ENCODE data around the gene TRAIP. TPM values are rescaled to one million over a fixed set of nuclear protein-coding genes. Genes with fewer than 3 reads are reported as not detected.
A peak's percentile ranks its signal among the peaks of the same experiment; 100 is the strongest.

The TRAIP gene
- total and polyA plus RNA-seq, 2 donors (not counting 1 experiment from before 2014, with no cell fraction given): 2.0 to 2.5 TPM

GRCh38 chr3:49868862-49869466 is 12.6 kb upstream of the TRAIP start:
- no peaks in the 10 kb centered on the region for H3K79me2 ChIP-seq (ENCODE audit: control insufficient read depth, insufficient read depth, low read length)
- H3K27me3 ChIP-seq (ENCODE audit: control insufficient read depth, insufficient read depth, low read length): peaks cover 51% of the 10 kb centered on the region
- H3K27ac ChIP-seq (ENCODE audit: insufficient read depth, low read length): no peak overlapping the region
- no peak for DNase-seq (ENCODE audit: low read depth in 2 of 2)
- no peaks in the 10 kb centered on the region for H4K20me1 ChIP-seq (ENCODE audit: control insufficient read depth, extremely low read depth, insufficient read depth, low read length)
- H3K9me3 ChIP-seq (ENCODE audit: control insufficient read depth, insufficient read depth, low read depth, low read length): no peaks in the 10 kb centered on the region
- TF ChIP-seq CTCF (conservative IDR thresholded peaks at IDR 0.05 in 1 of 2, IDR thresholded peaks at IDR 0.05 in 1 of 2; ENCODE audit: low read depth in 1 of 2, low read length in 2 of 2): no peak
- peak; percentile 71 for TF ChIP-seq EZH2 (IDR thresholded peaks at IDR 0.05; ENCODE audit: low read length, missing control alignments)
- H3K9ac ChIP-seq (ENCODE audit: insufficient read depth, low read length): no peak overlapping the region
- H2AFZ ChIP-seq (ENCODE audit: low read length): no peak overlapping the region
- no peak overlapping the region for H3K4me3 ChIP-seq (replicated peaks in 1 of 4; ENCODE audit: control extremely low read depth in 1 of 4, insufficient read depth in 1 of 4, low read depth in 3 of 4, low read length in 4 of 4)
- H3K36me3 ChIP-seq (ENCODE audit: control insufficient read depth, insufficient read depth, low read length): no peaks in the 10 kb centered on the region
- H3K4me2 ChIP-seq (ENCODE audit: extremely low read depth, insufficient read depth, low read length): no peak overlapping the region
- H3K4me1 ChIP-seq (ENCODE audit: control insufficient read depth, extremely low read depth, insufficient read depth, low read length): no peaks in the 10 kb centered on the region

GRCh38 chr3:49867871-49868321 is 11.5 kb upstream of the TRAIP start:
- no peak overlapping the region for H3K9ac ChIP-seq (ENCODE audit: insufficient read depth, low read length)
- H3K36me3 ChIP-seq (ENCODE audit: control insufficient read depth, insufficient read depth, low read length): no peaks in the 10 kb centered on the region
- peaks cover 55% of the 10 kb centered on the region for H3K27me3 ChIP-seq (ENCODE audit: control insufficient read depth, insufficient read depth, low read length)
- H3K4me1 ChIP-seq (ENCODE audit: control insufficient read depth, extremely low read depth, insufficient read depth, low read length): no peaks in the 10 kb centered on the region
- no peaks in the 10 kb centered on the region for H4K20me1 ChIP-seq (ENCODE audit: control insufficient read depth, extremely low read depth, insufficient read depth, low read length)
- DNase-seq (ENCODE audit: low read depth in 2 of 2): peak; percentile 25 to 49
- no peaks in the 10 kb centered on the region for H3K79me2 ChIP-seq (ENCODE audit: control insufficient read depth, insufficient read depth, low read length)
- H3K4me2 ChIP-seq (ENCODE audit: extremely low read depth, insufficient read depth, low read length): no peak overlapping the region
- H3K27ac ChIP-seq (ENCODE audit: insufficient read depth, low read length): no peak overlapping the region
- H2AFZ ChIP-seq (ENCODE audit: low read length): no peak overlapping the region
- no peak for TF ChIP-seq EZH2 (IDR thresholded peaks at IDR 0.05; ENCODE audit: low read length, missing control alignments)
- no peak for TF ChIP-seq CTCF (conservative IDR thresholded peaks at IDR 0.05 in 1 of 2, IDR thresholded peaks at IDR 0.05 in 1 of 2; ENCODE audit: low read depth in 1 of 2, low read length in 2 of 2)
- H3K4me3 ChIP-seq (replicated peaks in 1 of 4; ENCODE audit: control extremely low read depth in 1 of 4, insufficient read depth in 1 of 4, low read depth in 3 of 4, low read length in 4 of 4): no peak overlapping the region
- no peaks in the 10 kb centered on the region for H3K9me3 ChIP-seq (ENCODE audit: control insufficient read depth, insufficient read depth, low read depth, low read length)

- Histone ChIP-seq H3K4me2 (ENCODE audit: extremely low read depth, insufficient read depth, low read length) (no peak overlapping the region), H3K36me3 (ENCODE audit: control insufficient read depth, insufficient read depth, low read length) (no peaks in the 10 kb centered on the region), H3K79me2 (ENCODE audit: control insufficient read depth, insufficient read depth, low read length) (no peaks in the 10 kb centered on the region), H3K27me3 (ENCODE audit: control insufficient read depth, insufficient read depth, low read length) (peaks cover 59% of the 10 kb centered on the region), H3K4me1 (ENCODE audit: control insufficient read depth, extremely low read depth, insufficient read depth, low read length) (no peaks in the 10 kb centered on the region), H2AFZ (ENCODE audit: low read length) (no peak overlapping the region), H4K20me1 (ENCODE audit: control insufficient read depth, extremely low read depth, insufficient read depth, low read length) (no peaks in the 10 kb centered on the region), H3K9ac (ENCODE audit: insufficient read depth, low read length) (no peak overlapping the region), H3K27ac (ENCODE audit: insufficient read depth, low read length) (no peak overlapping the region), H3K4me3 (replicated peaks in 1 of 4; ENCODE audit: control extremely low read depth in 1 of 4, insufficient read depth in 1 of 4, low read depth in 3 of 4, low read length in 4 of 4) (no peak overlapping the region), H3K9me3 (ENCODE audit: control insufficient read depth, insufficient read depth, low read depth, low read length) (no peaks in the 10 kb centered on the region)
- TF ChIP-seq EZH2 (IDR thresholded peaks at IDR 0.05; ENCODE audit: low read length, missing control alignments) (peak; percentile 20), CTCF (conservative IDR thresholded peaks at IDR 0.05 in 1 of 2, IDR thresholded peaks at IDR 0.05 in 1 of 2; ENCODE audit: low read depth in 1 of 2, low read length in 2 of 2) (no peak)
- DNase-seq (ENCODE audit: low read depth in 2 of 2): no peak
Observed at GRCh38 chr3:49867400-49867799, 11.0 kb upstream of the TRAIP start.
